ENCODE data around the gene TCL1B. TPM values are rescaled to one million over a fixed set of nuclear protein-coding genes. Genes with fewer than 3 reads are reported as not detected.

TCL1B gene
- total and polyA plus RNA-seq, 2 of the 8 experiments (the other 6 are each of a cell fraction or from before 2014, with no cell fraction given): 9.6 to 11.5 TPM

DNA sequence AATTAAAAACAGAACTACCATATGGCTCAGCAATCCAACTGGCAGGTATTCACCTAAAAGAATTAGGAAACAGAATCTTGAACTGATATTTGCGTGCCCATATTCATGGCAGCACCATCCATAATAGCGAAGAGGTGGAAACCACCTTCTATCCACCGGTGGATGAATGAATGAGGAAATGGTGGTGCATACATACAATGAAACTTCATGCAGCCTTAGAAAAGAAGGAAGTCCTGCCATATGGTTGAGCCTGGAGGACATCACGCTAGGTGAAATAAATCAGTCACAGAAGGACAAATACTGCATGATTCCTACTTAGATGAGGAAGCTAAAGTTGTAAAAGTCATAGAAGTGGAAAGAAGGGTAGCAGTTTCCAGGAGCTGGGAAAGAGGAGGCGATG is 21.1 kb downstream of the TCL1B start (continued):
- TF ChIP-seq, protein P1, sequence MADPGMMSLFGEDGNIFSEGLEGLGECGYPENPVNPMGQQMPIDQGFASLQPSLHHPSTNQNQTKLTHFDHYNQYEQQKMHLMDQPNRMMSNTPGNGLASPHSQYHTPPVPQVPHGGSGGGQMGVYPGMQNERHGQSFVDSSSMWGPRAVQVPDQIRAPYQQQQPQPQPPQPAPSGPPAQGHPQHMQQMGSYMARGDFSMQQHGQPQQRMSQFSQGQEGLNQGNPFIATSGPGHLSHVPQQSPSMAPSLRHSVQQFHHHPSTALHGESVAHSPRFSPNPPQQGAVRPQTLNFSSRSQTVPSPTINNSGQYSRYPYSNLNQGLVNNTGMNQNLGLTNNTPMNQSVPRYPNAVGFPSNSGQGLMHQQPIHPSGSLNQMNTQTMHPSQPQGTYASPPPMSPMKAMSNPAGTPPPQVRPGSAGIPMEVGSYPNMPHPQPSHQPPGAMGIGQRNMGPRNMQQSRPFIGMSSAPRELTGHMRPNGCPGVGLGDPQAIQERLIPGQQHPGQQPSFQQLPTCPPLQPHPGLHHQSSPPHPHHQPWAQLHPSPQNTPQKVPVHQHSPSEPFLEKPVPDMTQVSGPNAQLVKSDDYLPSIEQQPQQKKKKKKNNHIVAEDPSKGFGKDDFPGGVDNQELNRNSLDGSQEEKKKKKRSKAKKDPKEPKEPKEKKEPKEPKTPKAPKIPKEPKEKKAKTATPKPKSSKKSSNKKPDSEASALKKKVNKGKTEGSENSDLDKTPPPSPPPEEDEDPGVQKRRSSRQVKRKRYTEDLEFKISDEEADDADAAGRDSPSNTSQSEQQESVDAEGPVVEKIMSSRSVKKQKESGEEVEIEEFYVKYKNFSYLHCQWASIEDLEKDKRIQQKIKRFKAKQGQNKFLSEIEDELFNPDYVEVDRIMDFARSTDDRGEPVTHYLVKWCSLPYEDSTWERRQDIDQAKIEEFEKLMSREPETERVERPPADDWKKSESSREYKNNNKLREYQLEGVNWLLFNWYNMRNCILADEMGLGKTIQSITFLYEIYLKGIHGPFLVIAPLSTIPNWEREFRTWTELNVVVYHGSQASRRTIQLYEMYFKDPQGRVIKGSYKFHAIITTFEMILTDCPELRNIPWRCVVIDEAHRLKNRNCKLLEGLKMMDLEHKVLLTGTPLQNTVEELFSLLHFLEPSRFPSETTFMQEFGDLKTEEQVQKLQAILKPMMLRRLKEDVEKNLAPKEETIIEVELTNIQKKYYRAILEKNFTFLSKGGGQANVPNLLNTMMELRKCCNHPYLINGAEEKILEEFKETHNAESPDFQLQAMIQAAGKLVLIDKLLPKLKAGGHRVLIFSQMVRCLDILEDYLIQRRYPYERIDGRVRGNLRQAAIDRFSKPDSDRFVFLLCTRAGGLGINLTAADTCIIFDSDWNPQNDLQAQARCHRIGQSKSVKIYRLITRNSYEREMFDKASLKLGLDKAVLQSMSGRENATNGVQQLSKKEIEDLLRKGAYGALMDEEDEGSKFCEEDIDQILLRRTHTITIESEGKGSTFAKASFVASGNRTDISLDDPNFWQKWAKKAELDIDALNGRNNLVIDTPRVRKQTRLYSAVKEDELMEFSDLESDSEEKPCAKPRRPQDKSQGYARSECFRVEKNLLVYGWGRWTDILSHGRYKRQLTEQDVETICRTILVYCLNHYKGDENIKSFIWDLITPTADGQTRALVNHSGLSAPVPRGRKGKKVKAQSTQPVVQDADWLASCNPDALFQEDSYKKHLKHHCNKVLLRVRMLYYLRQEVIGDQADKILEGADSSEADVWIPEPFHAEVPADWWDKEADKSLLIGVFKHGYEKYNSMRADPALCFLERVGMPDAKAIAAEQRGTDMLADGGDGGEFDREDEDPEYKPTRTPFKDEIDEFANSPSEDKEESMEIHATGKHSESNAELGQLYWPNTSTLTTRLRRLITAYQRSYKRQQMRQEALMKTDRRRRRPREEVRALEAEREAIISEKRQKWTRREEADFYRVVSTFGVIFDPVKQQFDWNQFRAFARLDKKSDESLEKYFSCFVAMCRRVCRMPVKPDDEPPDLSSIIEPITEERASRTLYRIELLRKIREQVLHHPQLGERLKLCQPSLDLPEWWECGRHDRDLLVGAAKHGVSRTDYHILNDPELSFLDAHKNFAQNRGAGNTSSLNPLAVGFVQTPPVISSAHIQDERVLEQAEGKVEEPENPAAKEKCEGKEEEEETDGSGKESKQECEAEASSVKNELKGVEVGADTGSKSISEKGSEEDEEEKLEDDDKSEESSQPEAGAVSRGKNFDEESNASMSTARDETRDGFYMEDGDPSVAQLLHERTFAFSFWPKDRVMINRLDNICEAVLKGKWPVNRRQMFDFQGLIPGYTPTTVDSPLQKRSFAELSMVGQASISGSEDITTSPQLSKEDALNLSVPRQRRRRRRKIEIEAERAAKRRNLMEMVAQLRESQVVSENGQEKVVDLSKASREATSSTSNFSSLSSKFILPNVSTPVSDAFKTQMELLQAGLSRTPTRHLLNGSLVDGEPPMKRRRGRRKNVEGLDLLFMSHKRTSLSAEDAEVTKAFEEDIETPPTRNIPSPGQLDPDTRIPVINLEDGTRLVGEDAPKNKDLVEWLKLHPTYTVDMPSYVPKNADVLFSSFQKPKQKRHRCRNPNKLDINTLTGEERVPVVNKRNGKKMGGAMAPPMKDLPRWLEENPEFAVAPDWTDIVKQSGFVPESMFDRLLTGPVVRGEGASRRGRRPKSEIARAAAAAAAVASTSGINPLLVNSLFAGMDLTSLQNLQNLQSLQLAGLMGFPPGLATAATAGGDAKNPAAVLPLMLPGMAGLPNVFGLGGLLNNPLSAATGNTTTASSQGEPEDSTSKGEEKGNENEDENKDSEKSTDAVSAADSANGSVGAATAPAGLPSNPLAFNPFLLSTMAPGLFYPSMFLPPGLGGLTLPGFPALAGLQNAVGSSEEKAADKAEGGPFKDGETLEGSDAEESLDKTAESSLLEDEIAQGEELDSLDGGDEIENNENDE (IDR thresholded peaks at IDR 0.05; ENCODE audit: insufficient replicate concordance, low read length): no peak
- TF ChIP-seq RBBP5 (IDR thresholded peaks at IDR 0.05; ENCODE audit: borderline replicate concordance, low read depth, low read length): no peak
- no peak for TF ChIP-seq CHD2 (IDR thresholded peaks at IDR 0.05; ENCODE audit: low read length)
- TF ChIP-seq BCL11A (IDR thresholded peaks at IDR 0.05; ENCODE audit: low read depth in 2 of 2, low read length in 2 of 2): no peak
- no peak for TF ChIP-seq TAF1 (IDR thresholded peaks at IDR 0.05; ENCODE audit: low read depth, low read length)
- TF ChIP-seq EZH2 (IDR thresholded peaks at IDR 0.05; ENCODE audit: low read depth, low read length, severe bottlenecking): no peak
